ENCODE data around the gene FHOD3.
A peak's percentile ranks its signal among the peaks of the same experiment; 100 is the strongest.

Gene FHOD3

GRCh38 chr18:36283448-36283847 is 14.1 kb upstream of the FHOD3 start:
- H3K4me3 Mint-ChIP-seq, result no peak overlapping the region
- H3K9me3 Mint-ChIP-seq, result no peaks in the 10 kb centered on the region
- no peaks in the 10 kb centered on the region for H3K36me3 Mint-ChIP-seq (ENCODE audit: low read depth)
- DNase-seq, result no peak
- peaks cover 48% of the 10 kb centered on the region for H3K27me3 Mint-ChIP-seq
- H3K27ac Mint-ChIP-seq, result no peak overlapping the region
- H3K4me1 Mint-ChIP-seq (ENCODE audit: low read depth), result peaks cover 2% of the 10 kb centered on the region

DNA sequence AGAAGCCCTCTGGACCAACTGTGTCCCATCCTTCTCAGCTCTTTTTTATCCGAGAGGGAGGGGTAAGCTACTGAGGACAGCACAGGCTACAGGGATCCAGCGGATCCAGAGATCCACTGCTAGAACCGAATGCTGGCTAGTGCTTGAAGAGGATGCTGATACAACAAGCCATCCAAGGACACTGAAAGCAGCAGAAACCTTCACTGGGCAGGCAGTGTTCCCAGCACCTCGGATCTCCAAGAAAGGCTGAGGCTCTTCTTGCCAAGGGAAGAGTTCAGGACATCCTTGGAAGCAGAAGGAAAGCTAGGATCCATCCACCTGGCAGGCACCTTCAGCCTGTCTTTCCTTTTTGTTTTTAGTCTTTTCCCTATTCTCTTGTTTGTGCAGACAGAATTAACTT is 13.2 kb upstream of the FHOD3 start:
- H3K27me3 Mint-ChIP-seq, result peaks cover 48% of the 10 kb centered on the region
- no peaks in the 10 kb centered on the region for H3K36me3 Mint-ChIP-seq (ENCODE audit: low read depth)
- no peak for DNase-seq
- no peaks in the 10 kb centered on the region for H3K9me3 Mint-ChIP-seq
- no peak overlapping the region for H3K4me3 Mint-ChIP-seq
- no peak overlapping the region for H3K27ac Mint-ChIP-seq
- peaks cover 2% of the 10 kb centered on the region for H3K4me1 Mint-ChIP-seq (ENCODE audit: low read depth)

DNA sequence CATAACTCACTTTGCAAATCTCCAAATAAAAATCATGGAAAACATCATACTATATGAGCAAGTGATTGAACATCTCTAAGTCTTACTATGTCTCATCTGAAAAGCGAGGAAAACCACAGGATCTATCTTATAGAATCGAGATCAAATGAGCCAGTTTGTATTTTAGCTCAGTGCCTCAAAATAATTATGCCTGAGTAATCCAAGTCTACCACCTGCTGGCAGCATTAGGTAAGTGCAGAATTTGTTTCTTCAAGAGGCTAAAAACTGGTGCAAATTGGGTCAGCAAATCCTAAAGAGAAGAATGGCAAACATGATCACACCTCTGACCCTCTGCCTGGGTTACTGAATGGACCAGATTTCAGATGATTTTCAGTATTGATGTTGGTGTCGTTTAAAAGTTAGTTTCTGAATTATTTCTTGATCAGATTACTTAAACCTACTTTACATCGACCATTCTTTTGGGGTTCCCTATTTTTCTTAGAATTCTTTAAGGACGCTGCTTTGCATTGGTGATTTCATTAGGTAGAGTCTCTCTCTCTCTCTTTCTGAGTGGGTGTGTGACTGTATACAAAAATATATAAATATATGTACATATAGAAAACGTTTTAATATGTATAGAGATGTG is 12.7 kb upstream of the FHOD3 start:
- no peak overlapping the region for H3K4me3 Mint-ChIP-seq
- peaks cover 50% of the 10 kb centered on the region for H3K27me3 Mint-ChIP-seq
- peaks cover 2% of the 10 kb centered on the region for H3K4me1 Mint-ChIP-seq (ENCODE audit: low read depth)
- no peaks in the 10 kb centered on the region for H3K9me3 Mint-ChIP-seq
- no peaks in the 10 kb centered on the region for H3K36me3 Mint-ChIP-seq (ENCODE audit: low read depth)
- no peak for DNase-seq
- H3K27ac Mint-ChIP-seq, result no peak overlapping the region

DNA sequence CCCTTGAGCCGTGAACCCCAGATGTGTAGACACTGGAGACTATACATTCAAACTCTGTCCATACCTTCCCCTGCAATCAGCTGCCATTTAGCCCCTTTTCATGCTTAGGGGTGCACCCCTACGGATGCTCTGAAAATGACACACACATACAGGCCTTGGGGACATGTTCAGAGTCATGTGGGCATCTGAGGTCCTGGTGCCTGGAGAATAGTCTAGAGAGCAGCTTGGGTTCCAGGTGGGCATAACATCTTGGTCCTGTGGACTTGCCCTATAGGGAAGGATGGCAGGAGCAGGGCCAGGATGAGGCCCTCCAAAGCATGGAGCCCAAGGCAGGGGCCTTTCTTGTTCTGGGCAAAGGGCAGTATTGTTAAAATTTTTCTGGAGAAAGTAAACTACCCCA is 9.9 kb upstream of the FHOD3 start:
- no peak overlapping the region for H3K4me3 Mint-ChIP-seq
- H3K27ac Mint-ChIP-seq, result no peak overlapping the region
- no peaks in the 10 kb centered on the region for H3K36me3 Mint-ChIP-seq (ENCODE audit: low read depth)
- H3K27me3 Mint-ChIP-seq, result peaks cover 41% of the 10 kb centered on the region
- no peaks in the 10 kb centered on the region for H3K9me3 Mint-ChIP-seq
- H3K4me1 Mint-ChIP-seq (ENCODE audit: low read depth), result peaks cover 2% of the 10 kb centered on the region
- no peak for DNase-seq

DNA sequence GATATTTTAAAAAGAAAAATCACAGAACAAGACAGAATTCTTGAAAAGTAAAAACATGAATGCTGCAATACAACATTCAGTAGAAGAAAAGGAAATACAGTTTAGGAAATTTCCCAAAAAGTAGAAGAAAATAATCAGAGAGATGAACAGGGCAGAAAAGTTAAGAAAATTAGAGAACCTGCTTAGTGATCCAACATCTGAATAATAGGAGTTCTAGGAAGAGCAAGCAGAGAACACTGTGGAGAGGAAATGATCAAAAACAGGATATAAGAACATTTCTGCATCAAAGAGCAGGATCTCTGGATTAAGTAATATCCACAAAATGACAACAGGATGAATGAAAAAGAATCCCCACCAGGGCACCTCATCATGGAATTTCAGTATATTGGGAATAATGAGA is 8.8 kb upstream of the FHOD3 start:
- no peak overlapping the region for H3K4me3 Mint-ChIP-seq
- no peaks in the 10 kb centered on the region for H3K9me3 Mint-ChIP-seq
- H3K27ac Mint-ChIP-seq, result no peak overlapping the region
- H3K36me3 Mint-ChIP-seq (ENCODE audit: low read depth), result no peaks in the 10 kb centered on the region
- DNase-seq, result no peak
- H3K4me1 Mint-ChIP-seq (ENCODE audit: low read depth), result peaks cover 2% of the 10 kb centered on the region
- peaks cover 38% of the 10 kb centered on the region for H3K27me3 Mint-ChIP-seq

GRCh38 chr18:36294031-36294430 is 3.5 kb upstream of the FHOD3 start:
- no peak for DNase-seq
- Mint-ChIP-seq H3K27me3 (peaks cover 18% of the 10 kb centered on the region), H3K27ac (no peak overlapping the region), H3K36me3 (ENCODE audit: low read depth) (no peaks in the 10 kb centered on the region), H3K9me3 (no peaks in the 10 kb centered on the region), H3K4me1 (ENCODE audit: low read depth) (no peaks in the 10 kb centered on the region), H3K4me3 (no peak overlapping the region)

- H3K4me1 Mint-ChIP-seq (ENCODE audit: low read depth), result no peaks in the 10 kb centered on the region
- H3K4me3 Mint-ChIP-seq, result no peak overlapping the region
- no peak overlapping the region for H3K27ac Mint-ChIP-seq
- H3K27me3 Mint-ChIP-seq, result peaks cover 22% of the 10 kb centered on the region
- no peaks in the 10 kb centered on the region for H3K9me3 Mint-ChIP-seq
- DNase-seq, result no peak
- H3K36me3 Mint-ChIP-seq (ENCODE audit: low read depth), result no peaks in the 10 kb centered on the region
These were observed 2.3 kb upstream of the FHOD3 start for GRCh38 chr18:36295214-36295613.

GRCh38 chr18:36295880-36296301 is 1.6 kb upstream of the FHOD3 start:
- no peak overlapping the region for H3K27ac Mint-ChIP-seq
- no peak overlapping the region for H3K4me3 Mint-ChIP-seq
- DNase-seq, result no peak
- H3K27me3 Mint-ChIP-seq, result peaks cover 27% of the 10 kb centered on the region
- no peaks in the 10 kb centered on the region for H3K4me1 Mint-ChIP-seq (ENCODE audit: low read depth)
- no peaks in the 10 kb centered on the region for H3K9me3 Mint-ChIP-seq
- no peaks in the 10 kb centered on the region for H3K36me3 Mint-ChIP-seq (ENCODE audit: low read depth)

DNA sequence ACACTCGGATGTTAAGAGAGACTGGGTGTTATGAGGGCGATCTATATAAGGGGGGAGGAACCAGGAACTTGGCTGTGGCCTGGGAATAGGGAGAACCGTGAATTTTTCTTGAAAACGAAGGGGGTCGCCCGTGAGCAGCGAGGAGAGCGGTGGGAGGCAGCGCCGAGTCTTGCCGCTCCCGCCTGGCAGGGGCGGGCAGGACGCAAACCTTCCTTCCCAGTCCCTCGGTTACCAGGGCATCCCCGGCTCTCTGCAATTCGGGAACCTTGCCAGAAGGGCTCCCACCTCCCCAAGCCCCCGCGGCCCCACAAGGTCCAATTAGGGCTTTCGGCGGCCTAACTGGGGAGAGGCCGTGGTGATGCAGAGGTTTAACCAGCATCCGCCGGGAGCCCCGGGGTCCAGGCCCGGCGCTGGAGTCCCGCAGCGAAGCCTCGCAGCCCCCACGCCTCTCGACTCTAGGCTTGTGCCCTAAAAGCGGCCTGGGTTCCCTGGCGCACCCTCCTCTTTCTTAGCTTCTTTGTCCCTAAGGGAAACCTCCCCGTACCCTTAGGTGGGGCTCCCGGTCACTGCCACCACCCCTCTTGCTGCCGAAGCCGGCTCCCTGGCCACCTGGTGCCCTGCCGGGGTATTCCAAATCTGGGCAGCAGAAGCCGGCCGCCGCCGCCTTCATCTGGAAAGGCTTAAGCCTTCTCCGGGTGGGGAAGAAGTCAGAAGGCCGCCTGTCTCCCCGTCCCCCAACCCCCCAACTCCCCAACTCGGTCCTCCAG is 680 bp upstream of the FHOD3 start:
- no peaks in the 10 kb centered on the region for H3K36me3 Mint-ChIP-seq (ENCODE audit: low read depth)
- H3K4me1 Mint-ChIP-seq (ENCODE audit: low read depth), result no peaks in the 10 kb centered on the region
- no peak overlapping the region for H3K4me3 Mint-ChIP-seq
- no peaks in the 10 kb centered on the region for H3K9me3 Mint-ChIP-seq
- H3K27ac Mint-ChIP-seq, result no peak overlapping the region
- H3K27me3 Mint-ChIP-seq, result peaks cover 27% of the 10 kb centered on the region
- DNase-seq, result peak; percentile 41

GRCh38 chr18:36298126-36298741 is 721 bp downstream of the FHOD3 start:
- Mint-ChIP-seq H3K4me3 (no peak overlapping the region), H3K27me3 (peaks cover 40% of the 10 kb centered on the region), H3K4me1 (ENCODE audit: low read depth) (no peaks in the 10 kb centered on the region), H3K27ac (no peak overlapping the region), H3K9me3 (no peaks in the 10 kb centered on the region), H3K36me3 (ENCODE audit: low read depth) (no peaks in the 10 kb centered on the region)
- peak; percentile 35 for DNase-seq

DNA sequence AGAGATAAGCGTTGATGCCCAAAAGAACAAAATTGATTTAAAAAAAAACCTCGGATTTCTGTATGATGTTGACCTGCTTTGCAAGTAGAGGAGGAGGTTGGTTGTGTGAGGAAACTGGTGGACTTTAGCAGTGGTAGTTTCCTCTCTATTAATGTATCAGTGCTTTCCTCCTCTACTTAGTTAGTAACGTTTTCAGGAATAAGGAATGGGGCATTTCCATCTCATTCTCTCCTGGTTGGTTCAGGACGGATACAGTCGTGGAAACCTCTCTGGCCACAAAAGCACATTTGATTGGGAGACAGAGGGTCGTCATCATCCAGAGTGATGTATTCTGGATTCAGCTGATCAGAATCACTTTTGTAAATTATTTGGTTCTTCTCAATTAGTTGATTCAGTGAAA is 1.5 kb downstream of the FHOD3 start:
- Mint-ChIP-seq H3K4me1 (ENCODE audit: low read depth) (no peaks in the 10 kb centered on the region), H3K4me3 (no peak overlapping the region), H3K27ac (no peak overlapping the region), H3K36me3 (ENCODE audit: low read depth) (no peaks in the 10 kb centered on the region), H3K9me3 (no peaks in the 10 kb centered on the region), H3K27me3 (peaks cover 47% of the 10 kb centered on the region)
- DNase-seq, result no peak

- no peaks in the 10 kb centered on the region for H3K4me1 Mint-ChIP-seq (ENCODE audit: low read depth)
- H3K9me3 Mint-ChIP-seq, result no peaks in the 10 kb centered on the region
- H3K4me3 Mint-ChIP-seq, result no peak overlapping the region
- H3K27ac Mint-ChIP-seq, result no peak overlapping the region
- no peak for DNase-seq
- no peaks in the 10 kb centered on the region for H3K36me3 Mint-ChIP-seq (ENCODE audit: low read depth)
- peaks cover 57% of the 10 kb centered on the region for H3K27me3 Mint-ChIP-seq
These were observed 2.7 kb downstream of the FHOD3 start for GRCh38 chr18:36300211-36300610.

DNA sequence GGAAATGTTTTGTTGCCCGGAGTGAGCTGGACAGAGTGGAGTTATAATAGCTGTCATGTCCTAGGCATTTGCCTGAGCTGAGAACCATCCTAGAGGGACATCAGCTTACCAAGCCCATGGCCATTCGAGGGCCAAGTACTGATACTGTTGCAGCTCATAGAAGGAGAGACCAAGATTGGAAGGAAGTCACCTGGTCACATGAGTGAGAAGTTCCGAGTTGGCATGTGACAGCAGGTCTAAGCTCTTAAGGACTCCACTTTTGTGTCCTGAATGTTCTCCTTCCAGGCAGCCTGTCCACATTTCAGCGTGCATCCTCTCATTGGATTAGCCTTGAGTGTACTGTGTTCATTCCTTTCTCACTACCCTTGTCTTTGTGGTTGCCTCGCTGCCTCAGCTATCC is 4.4 kb downstream of the FHOD3 start:
- H3K27ac Mint-ChIP-seq, result no peak overlapping the region
- no peak for DNase-seq
- H3K4me3 Mint-ChIP-seq, result no peak overlapping the region
- H3K36me3 Mint-ChIP-seq (ENCODE audit: low read depth), result no peaks in the 10 kb centered on the region
- no peaks in the 10 kb centered on the region for H3K4me1 Mint-ChIP-seq (ENCODE audit: low read depth)
- H3K9me3 Mint-ChIP-seq, result no peaks in the 10 kb centered on the region
- peaks cover 72% of the 10 kb centered on the region for H3K27me3 Mint-ChIP-seq

GRCh38 chr18:36302676-36303075 is 5.2 kb downstream of the FHOD3 start:
- H3K27me3 Mint-ChIP-seq, result peaks cover 79% of the 10 kb centered on the region
- no peaks in the 10 kb centered on the region for H3K9me3 Mint-ChIP-seq
- H3K36me3 Mint-ChIP-seq (ENCODE audit: low read depth), result no peaks in the 10 kb centered on the region
- H3K27ac Mint-ChIP-seq, result no peak overlapping the region
- H3K4me1 Mint-ChIP-seq (ENCODE audit: low read depth), result no peaks in the 10 kb centered on the region
- no peak overlapping the region for H3K4me3 Mint-ChIP-seq
- no peak for DNase-seq

- Mint-ChIP-seq H3K9me3 (no peaks in the 10 kb centered on the region), H3K36me3 (ENCODE audit: low read depth) (no peaks in the 10 kb centered on the region), H3K4me1 (ENCODE audit: low read depth) (no peaks in the 10 kb centered on the region), H3K4me3 (no peak overlapping the region), H3K27me3 (peaks cover 83% of the 10 kb centered on the region), H3K27ac (no peak overlapping the region)
- no peak for DNase-seq
These were observed 5.8 kb downstream of the FHOD3 start for GRCh38 chr18:36303211-36303844.

All from activated T-cell treated with anti-CD3 and anti-CD28 coated beads, Interleukin-2, amount 50 U/mL, for 24 hours (primary cell).